Superior temporal gyrus (tissue), 1 donor: ENCODE data around the gene MTHFSD.
A peak's percentile ranks its signal among the peaks of the same experiment; 100 is the strongest.

Source experiments
- DNase-seq: peaks from one replicate; pipeline ENCODE4 v3.0.0-alpha.2; 2016; ENCODE audit errors: extremely low spot score

The MTHFSD gene

DNA sequence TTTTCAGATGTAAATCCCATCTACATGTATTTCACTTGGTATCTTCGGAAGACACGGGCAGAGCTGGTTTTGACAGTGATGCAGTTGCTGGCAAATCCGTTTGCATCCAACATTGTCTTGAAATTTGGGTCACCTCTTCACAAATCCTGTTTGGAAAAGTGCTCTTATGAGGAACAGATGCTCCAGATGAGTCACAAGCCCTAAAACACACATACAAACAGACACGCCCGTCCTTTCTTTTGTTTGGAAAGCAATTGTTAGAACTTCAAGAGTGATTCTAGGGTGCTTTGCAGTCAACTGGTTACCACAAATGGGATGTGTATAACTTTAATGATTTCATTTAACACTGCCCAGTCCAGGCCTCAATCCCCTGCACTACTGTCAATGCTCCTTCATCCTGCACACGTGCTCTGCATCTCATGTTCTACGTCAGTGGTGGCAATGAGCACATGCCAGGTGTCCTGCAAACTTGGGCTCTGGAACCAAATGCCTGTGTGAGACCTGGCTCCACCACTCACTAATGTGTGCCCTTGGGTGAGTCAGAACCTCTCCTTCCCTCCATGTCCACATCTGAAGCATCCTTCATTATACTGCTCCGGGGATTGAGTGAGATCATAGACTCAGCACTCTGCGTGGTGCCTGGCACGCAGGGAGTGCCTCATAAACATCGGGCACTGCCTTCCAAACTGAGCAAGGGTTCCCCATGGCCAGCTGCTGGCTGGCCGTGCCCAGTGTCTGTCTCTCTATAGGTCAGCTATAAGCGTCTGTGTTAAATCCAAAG lies 64.0 kb downstream of the MTHFSD start:
- no peak for DNase-seq

DNA sequence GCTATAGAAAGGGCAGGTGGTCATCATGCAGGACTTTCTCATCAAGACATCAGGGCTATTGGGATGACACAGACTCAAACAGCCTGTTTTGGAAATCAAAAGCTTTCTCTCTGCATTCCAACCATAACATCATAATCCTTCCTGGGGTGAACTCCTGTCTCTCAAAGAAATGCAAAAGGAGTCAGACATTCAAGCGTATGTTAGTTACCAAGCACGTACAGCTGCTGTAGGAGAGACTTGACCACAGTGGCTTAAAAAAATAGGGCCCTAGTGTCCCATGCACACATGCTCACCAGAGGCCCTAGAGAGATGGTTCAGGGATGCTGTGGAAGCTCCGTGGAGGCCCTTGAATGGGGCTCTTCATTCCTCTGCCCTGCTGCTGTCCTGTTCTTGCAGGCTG lies 69.3 kb downstream of the MTHFSD start:
- no peak for DNase-seq

DNA sequence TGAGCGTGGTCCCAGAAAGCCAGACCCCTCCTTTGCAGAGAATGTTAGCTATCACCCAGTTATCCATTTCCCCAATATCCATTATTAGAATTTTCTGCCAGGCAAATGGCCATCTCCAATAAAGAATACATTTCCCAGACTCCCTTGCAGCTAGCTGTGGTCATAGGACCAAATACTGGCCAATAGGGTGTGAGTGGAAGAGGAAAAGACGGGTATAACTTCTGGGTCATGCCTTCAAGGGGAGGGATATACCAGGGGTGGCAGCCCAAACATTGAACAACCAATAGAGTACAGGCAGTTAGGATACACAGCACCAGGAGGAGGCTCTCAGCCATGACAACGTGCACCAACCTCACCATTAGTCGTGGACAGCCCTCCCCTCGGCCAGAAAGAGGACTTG lies 70.8 kb downstream of the MTHFSD start:
- no peak for DNase-seq

- DNase-seq, result no peak
These were observed 73.4 kb downstream of the MTHFSD start for GRCh38 chr16:86481607-86482006.

DNA sequence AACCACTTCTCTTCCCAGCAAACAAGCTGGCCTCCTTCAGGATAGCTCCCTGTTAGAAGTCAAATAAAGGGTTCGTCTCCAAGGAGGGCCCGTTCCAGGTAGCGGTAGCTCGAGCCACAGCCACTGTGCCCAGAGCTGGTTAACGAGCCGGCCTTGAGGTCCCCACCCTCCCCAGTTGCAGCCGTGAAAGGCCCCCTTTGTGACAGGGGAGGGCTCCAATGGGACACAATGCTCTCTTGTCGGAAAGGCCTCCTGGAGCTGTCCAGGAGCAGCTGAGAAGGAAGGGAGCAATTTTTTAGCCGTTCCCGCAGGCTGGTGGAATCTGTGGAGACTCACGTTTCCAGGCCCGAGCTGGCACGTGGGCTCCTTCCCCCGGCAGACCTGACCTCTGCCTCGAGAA lies 74.6 kb downstream of the MTHFSD start:
- DNase-seq, result peak; percentile 54
